Thyroid gland (tissue), 4 donors: ENCODE results near the gene C1orf159. TPM values are rescaled to one million over a fixed set of nuclear protein-coding genes. Genes with fewer than 3 reads are reported as not detected.

Source experiments
- DNase-seq, 2 donors: peaks; one replicate each; pipeline ENCODE4 v3.0.0-alpha.2; 2019
- H3K27ac ChIP-seq, 3 donors: fragments of 200-600 bp; sonication (generic); 1 replicate in 2 of 3; 2 replicates in 1 of 3; pipeline ENCODE4 v1.5.1; 2016 to 2019; ENCODE audit warnings: mild to moderate bottlenecking in 1 of 3, moderate library complexity in 1 of 3
- H3K27me3 ChIP-seq: fragments of 200-600 bp; sonication (generic); one replicate; pipeline ENCODE4 v1.5.1; 2019
- H3K36me3 ChIP-seq, 2 donors: fragments of 200-600 bp; sonication (generic); one replicate each; pipeline ENCODE4 v1.5.1; 2016 to 2019
- H3K4me1 ChIP-seq, 2 donors: fragments of 200-600 bp; sonication (generic); one replicate each; pipeline ENCODE4 v1.5.1; 2017 to 2019
- H3K4me3 ChIP-seq, 3 donors: fragments of 200-600 bp; sonication (generic); replicated peaks in 1 of 3; 1 replicate in 2 of 3; 2 replicates in 1 of 3; pipeline ENCODE4 v1.5.1; 2016; ENCODE audit warnings: mild to moderate bottlenecking in 1 of 3
- H3K9me3 ChIP-seq: fragments of 200-600 bp; sonication (generic); one replicate; pipeline ENCODE4 v1.5.1; 2017
- POLR2A ChIP-seq, 2 donors: fragments of 450-650 bp; IDR thresholded peaks; one replicate each; pipeline ENCODE4 v1.6.1; 2017; ENCODE audit warnings: antibody characterized with exemption in 2 of 2, mild to moderate bottlenecking in 2 of 2, moderate library complexity in 1 of 2
- WGBS, 2 donors: methylation state at CpG; one replicate each; pipeline ENCODE4 v1.1.5; 2017; 5-methylcytosine and 5-hydroxymethylcytosine counted together
- intact Hi-C: fragments of 100-400 bp; cut with DNase I; formaldehyde crosslinking; loops from one replicate; pipeline ENCODE4 v1.15.1; 2023
- total RNA-seq, 4 donors: library from RNA; depleted of rRNA; stranded (reverse); fragments of >200 nt; gene quantifications; one replicate each; pipeline ENCODE4 v1.2.3, GENCODE V29; 2016
- TF ChIP-seq, protein P1 (sequence below), 6 experiments: fragments of 200-600 bp in 3 of 6; fragments of 450-650 bp in 3 of 6; sonication (generic) in 3 of 6; IDR thresholded peaks; one replicate each; pipeline ENCODE4 v1.5.1; 2016 to 2019; ENCODE audit warnings: antibody characterized with exemption in 6 of 6, mild to moderate bottlenecking in 2 of 6, inconsistent platforms in 1 of 6, moderate library complexity in 1 of 6

The C1orf159 gene
- total RNA-seq, 4 donors from 2014 or later = 10.3 to 27.6 (median 19.6) TPM

DNA sequence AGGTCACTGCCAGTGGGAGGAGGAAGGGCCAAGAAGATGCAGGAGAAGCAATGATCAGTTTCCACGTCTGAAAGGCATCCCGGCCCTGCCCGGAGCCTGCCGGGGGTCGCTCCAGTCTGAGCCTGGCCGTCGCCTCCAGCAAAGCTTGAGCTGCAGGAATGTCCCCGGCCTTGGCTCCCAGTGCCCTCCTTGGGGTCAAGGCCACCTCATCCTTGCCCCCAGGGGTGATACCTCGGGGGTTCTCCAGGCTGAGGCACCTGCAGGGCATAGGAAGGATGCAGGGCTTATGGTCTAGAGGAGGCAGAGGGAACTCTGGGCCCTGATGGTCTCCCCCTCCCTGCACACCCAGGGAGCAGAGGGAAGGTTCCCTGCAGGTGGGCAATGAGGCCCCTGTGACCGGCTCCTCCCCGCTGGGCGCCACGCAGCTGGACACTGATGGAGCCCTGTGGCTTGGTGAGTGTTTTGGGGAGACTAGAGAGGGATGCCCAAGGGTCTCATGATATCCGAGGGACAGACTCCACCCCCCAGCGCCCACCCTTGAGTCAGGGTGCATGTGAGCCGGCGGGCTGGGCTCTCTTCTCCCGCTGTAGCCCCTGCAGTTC lies 61.7 kb downstream of the C1orf159 start:
- Histone ChIP-seq H3K27ac (no peak overlapping the region), H3K27me3 (no peaks in the 10 kb centered on the region), H3K4me3 (no peak overlapping the region), H3K9me3 (no peaks in the 10 kb centered on the region), H3K4me1 (peaks cover 7 to 12% of the 10 kb centered on the region in 2 donors), H3K36me3 (peaks cover 21 to 32% of the 10 kb centered on the region in 2 donors)
- TF ChIP-seq, protein P1, sequence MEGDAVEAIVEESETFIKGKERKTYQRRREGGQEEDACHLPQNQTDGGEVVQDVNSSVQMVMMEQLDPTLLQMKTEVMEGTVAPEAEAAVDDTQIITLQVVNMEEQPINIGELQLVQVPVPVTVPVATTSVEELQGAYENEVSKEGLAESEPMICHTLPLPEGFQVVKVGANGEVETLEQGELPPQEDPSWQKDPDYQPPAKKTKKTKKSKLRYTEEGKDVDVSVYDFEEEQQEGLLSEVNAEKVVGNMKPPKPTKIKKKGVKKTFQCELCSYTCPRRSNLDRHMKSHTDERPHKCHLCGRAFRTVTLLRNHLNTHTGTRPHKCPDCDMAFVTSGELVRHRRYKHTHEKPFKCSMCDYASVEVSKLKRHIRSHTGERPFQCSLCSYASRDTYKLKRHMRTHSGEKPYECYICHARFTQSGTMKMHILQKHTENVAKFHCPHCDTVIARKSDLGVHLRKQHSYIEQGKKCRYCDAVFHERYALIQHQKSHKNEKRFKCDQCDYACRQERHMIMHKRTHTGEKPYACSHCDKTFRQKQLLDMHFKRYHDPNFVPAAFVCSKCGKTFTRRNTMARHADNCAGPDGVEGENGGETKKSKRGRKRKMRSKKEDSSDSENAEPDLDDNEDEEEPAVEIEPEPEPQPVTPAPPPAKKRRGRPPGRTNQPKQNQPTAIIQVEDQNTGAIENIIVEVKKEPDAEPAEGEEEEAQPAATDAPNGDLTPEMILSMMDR (IDR thresholded peaks at IDR 0.05) = no peak
- no peak for TF ChIP-seq POLR2A (IDR thresholded peaks at IDR 0.05)
- DNase-seq = no peak
- intact Hi-C loops = no loop called here
- 93 to 95% methylated on average over 10 to 13 of the region's 18 CpGs for WGBS, 2 donors

DNA sequence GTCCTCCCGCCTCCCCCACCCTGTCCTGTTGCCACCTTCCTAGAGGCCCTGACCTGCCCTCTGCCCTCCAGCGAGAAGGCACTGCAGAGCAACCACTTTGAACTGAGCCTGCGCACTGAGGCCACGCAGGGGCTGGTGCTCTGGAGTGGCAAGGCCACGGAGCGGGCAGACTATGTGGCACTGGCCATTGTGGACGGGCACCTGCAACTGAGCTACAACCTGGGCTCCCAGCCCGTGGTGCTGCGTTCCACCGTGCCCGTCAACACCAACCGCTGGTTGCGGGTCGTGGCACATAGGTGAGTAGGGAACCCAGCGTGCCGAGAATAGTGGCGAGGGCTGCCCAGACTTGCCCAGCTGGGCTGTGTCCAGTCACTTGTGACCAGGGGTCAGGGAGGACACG lies 62.2 kb downstream of the C1orf159 start:
- 90 to 95% methylated on average over 17 to 18 of the region's 18 CpGs for WGBS, 2 donors

DNA sequence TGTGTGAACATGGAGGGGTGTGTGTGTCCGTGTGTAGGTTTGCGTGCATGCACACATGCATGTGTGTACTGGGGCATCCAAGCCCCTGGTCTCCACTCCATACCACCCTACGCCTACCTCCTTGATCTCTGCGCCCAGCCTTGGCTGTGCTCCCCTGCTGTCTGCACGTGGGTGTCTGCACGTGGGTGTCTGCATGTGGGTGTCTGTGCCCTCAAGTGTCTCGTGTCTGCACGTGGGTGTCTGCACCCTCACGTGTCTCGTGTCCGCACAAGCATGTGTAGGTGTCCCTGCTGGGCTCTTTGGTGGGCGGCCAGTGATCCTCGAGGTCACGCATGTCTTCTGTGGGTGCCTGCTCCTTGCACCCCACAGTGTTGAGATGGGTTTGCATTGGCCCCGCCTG lies 62.9 kb downstream of the C1orf159 start:
- H3K27ac ChIP-seq = no peak overlapping the region
- intact Hi-C loops = no loop called here
- H3K9me3 ChIP-seq = no peaks in the 10 kb centered on the region
- 95% methylated on average over 7 to 15 of the region's 15 CpGs for WGBS, 2 donors
- H3K36me3 ChIP-seq = peaks cover 22 to 32% of the 10 kb centered on the region in 2 donors
- no peak overlapping the region for H3K4me3 ChIP-seq
- DNase-seq = no peak
- no peaks in the 10 kb centered on the region for H3K27me3 ChIP-seq
- TF ChIP-seq, protein P1 (IDR thresholded peaks at IDR 0.05) = no peak
- no peak for TF ChIP-seq POLR2A (IDR thresholded peaks at IDR 0.05)
- peaks cover 0 to under 1% of the 10 kb centered on the region in 2 donors for H3K4me1 ChIP-seq

More for the DNA sequence above, 62.2 kb downstream of the C1orf159 start:
- no peak for DNase-seq
- intact Hi-C loops = no loop called here
- TF ChIP-seq POLR2A (IDR thresholded peaks at IDR 0.05) = no peak
- TF ChIP-seq, protein P1 (IDR thresholded peaks at IDR 0.05) = no peak
- no peaks in the 10 kb centered on the region for H3K9me3 ChIP-seq
- peaks cover 21 to 32% of the 10 kb centered on the region in 2 donors for H3K36me3 ChIP-seq
- H3K27ac ChIP-seq = no peak overlapping the region
- H3K27me3 ChIP-seq = no peaks in the 10 kb centered on the region
- peaks cover 2 to 7% of the 10 kb centered on the region in 2 donors for H3K4me1 ChIP-seq
- H3K4me3 ChIP-seq = no peak overlapping the region

DNA sequence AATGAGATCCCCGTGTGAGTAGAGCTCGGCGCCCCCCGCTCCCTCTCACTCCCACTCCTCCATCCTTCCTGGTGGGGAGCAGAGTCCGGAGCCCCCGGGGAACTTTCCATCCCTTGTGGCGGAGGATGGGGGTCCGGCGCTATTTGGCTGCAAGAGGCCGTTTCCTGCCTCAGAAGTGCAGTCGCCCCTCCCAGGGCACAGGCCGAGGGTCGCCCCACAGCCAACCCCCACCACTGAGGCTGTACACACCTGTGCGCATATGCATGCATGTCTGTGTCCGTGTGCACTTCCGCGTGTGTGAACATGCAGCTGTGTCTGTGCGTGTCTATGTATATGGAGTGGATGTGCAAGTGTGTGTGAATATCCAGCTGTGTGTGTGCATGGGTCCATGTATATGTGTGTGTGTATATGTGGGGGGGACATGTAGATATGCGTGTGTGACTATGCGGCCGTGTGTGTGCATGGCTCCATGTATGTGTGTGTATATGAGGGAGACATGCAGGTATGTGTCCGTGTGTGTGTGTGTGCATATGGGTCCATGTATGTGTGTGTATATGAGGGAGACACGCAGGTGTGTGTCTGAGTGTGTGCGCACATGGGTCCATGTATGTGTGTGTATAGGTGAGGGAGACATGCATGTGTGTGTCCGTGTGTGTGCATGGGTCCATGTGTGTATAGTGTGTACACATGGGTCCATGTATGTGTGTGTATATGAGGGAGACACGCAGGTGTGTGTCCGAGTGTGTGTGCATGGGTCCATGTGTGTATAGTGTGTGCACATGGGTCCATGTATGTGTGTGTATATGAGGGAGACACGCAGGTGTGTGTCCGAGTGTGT lies 63.7 kb downstream of the C1orf159 start:
- H3K9me3 ChIP-seq = no peaks in the 10 kb centered on the region
- no peak overlapping the region for H3K27ac ChIP-seq
- WGBS, 2 donors = 93 to 95% methylated on average over 29 of the region's 29 CpGs
- H3K36me3 ChIP-seq = peaks cover 30 to 39% of the 10 kb centered on the region in 2 donors
- no peak overlapping the region for H3K4me3 ChIP-seq
- H3K27me3 ChIP-seq = no peaks in the 10 kb centered on the region
- no peaks in the 10 kb centered on the region for H3K4me1 ChIP-seq
- no peak for DNase-seq
- no peak for TF ChIP-seq POLR2A (IDR thresholded peaks at IDR 0.05)
- intact Hi-C loops = no loop called here

DNA sequence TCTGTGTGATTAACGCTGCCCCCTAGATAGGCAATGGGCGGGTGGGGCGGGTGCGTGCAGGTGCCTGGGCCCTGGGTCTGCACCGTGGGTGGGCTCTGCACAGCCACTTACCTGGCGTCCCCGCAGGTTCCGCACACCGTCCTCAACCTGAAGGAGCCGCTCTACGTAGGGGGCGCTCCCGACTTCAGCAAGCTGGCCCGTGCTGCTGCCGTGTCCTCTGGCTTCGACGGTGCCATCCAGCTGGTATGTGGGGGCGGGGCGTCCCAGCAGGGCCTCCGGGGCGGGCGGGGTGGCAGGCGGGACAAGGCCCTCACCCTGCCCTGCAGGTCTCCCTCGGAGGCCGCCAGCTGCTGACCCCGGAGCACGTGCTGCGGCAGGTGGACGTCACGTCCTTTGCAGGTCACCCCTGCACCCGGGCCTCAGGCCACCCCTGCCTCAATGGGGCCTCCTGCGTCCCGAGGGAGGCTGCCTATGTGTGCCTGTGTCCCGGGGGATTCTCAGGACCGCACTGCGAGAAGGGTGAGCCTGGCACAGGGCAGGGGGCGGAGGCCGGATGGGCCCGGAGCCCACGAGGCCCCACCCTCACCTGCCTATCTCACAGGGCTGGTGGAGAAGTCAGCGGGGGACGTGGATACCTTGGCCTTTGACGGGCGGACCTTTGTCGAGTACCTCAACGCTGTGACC lies 64.6 kb downstream of the C1orf159 start:
- no peak for DNase-seq
- intact Hi-C loops = no loop called here
- Histone ChIP-seq H3K36me3 (peaks cover 39 to 48% of the 10 kb centered on the region in 2 donors), H3K9me3 (no peaks in the 10 kb centered on the region), H3K4me3 (no peak overlapping the region), H3K27me3 (no peaks in the 10 kb centered on the region), H3K4me1 (no peaks in the 10 kb centered on the region), H3K27ac (no peak overlapping the region)
- TF ChIP-seq POLR2A (IDR thresholded peaks at IDR 0.05) = no peak
- TF ChIP-seq, protein P1 (IDR thresholded peaks at IDR 0.05) = no peak
- 93 to 95% methylated on average over 10 to 27 of the region's 46 CpGs for WGBS, 2 donors
